HG02623 (cell line): ENCODE measurements around the gene FAM180B.
"Not testable (repeated sequence)": the region's sequence is repeated elsewhere in the genome, so short reads cannot be mapped to it uniquely, and the experiment has no call there.

Experiments used
- ATAC-seq: cut with Tn5 transposase; IDR thresholded peaks from one replicate; pipeline ENCODE4 v1.9.1; 2021; ENCODE audit warnings: moderate library complexity; ENCODE audit not compliant: unreplicated experiment

The FAM180B gene, protein sequence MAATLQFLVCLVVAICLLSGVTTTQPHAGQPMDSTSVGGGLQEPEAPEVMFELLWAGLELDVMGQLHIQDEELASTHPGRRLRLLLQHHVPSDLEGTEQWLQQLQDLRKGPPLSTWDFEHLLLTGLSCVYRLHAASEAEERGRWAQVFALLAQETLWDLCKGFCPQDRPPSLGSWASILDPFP

DNA sequence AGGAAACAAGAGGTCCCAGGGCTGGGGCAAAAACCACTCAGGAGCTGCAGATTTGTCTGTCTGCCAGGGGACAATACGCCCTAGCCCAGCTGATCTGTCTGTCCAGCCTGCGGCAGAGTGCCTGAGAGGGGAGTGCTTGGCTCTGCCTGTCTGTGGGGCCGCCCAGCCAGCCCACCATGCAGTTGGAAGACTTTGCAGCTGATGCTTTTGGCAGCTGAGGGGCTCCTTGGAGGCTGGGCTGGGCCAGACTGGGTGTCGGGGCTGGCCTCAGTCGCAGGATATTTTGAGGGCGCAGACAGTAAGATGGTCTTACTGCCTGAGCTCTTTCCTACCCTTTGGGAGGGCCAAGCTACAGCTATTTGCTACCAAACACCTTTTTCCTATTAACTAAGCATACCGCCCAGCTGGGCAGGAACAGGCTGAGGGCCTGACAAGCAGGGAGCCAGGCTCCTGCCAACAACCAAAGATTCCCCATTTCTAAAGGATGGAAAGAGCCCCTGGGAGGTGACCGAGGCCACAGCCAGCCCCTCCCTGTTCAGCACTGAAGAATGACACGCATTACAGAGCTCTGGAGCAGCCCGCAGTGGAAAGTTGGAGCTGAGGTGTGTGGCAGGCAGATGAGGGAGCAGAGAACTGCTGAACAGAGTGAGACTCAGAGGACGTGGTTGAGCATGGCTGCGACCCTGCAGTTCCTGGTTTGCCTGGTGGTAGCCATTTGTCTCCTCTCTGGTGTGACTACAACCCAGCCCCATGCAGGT lies at the start of gene FAM180B:
TSS of gene FAM180B (plus strand) at position 581 of the 758 bp plus-strand sequence. CDS start at position 672, 91 bp downstream.
- ATAC-seq: no peak

DNA sequence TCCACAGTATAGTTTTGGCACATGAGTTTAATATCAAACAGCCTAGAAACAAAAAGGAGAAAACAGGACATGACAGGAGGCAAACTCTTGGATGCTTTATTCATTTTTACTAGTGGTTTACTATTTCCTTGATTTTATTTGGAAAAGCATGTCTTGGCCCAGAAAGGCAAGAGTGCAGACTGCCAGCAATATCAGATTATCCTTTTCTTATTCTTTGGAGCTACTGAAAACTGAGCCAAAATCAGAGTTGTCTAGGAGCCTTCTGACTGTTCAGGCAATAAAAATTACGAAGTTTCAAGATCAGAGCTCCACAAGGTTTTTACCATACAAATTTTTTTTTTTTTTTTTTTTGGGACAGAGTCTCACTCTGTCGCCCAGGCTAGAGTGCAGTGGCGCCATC lies 49.6 kb upstream of the FAM180B start:
- ATAC-seq: no peak

DNA sequence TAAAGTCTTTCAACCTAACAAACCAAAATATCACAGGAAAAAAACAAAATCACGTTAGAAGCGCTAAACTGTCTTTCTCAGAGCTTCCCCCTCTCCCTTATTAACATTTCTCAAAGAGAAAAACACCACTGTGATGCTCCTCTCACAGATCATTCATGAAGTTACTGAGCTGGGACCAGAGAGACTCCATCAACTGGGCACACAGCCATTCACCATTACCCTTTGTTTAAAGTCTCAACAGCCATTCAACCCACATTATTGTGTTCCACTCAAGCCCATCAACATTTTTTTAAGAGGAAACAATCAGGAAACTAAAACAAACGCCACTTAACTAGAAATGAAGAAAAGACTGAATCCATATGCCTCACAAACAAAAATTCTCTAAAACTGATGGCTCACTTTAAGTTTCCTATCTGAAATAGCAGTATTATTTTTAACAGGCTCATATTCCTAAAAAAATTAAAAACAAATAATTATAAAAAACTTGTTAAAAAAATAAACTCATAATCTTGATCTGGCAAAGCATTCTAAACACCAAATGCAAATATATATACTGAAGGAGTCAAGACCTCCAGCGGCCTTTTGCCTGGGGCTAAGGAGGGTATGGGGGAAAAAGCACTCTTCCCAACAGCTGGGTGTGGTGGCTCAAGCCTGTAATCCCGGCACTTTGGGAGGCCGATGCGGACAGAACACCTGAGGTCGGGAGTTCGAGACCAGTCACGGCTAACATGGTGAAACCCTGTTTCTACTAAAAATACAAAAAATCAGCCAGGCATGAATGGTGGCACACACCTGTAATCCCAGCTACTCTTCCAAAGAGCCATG lies 47.5 kb upstream of the FAM180B start:
- no peak for ATAC-seq

DNA sequence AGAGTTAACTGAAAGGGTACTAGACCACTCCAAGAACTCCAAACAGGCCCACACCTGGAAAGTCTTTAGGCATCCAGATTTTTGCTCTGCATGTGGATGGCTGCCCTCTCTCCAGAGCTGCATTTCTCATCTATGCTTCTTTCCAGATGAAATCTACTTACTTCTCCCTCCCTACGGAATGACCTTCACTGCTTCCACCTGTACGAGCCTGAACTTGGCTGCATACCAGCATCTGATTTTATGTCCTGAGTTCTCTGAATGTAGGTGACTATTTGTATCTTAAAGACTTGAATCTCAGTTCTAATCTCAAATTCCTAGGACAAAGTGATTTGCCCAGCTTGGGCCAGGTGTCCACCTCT lies 46.8 kb upstream of the FAM180B start:
- ATAC-seq: no peak

DNA sequence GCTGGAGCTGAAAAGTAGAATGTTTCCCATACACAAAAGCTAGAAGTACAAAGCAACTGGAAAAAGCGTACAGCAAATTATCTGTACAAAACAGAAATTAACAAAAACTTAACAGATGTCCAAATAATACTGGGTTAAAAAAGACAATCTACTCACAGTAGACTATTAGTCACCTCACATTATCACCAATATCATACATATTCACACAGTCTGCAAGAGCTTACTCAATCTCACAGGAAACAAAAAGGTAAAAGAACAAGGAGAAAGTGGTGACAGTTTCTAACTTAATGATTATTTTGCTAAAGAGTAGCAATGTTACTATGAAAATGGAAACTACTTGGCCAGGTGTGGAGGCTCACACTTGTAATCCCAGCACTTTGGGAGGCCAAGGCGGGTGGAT lies 45.4 kb upstream of the FAM180B start:
- no peak for ATAC-seq

DNA sequence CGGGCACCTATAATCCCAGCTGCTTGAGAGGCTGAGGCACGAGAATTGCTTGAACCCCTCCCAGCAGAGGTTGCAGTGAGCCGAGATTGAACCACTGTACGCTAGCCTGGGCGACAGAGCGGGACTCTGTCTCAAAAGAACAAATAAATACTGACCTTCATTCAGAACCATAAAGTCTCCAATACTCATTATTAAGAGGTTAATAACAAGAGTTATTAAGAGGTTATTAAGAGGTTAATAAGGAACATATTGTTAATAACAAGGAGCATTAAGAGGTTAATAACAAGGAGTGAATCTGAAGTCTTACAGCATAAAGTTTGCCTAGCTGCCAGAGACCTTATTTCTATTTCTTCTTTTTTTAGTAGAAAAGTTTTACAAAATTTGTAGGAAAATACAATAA lies 41.2 kb upstream of the FAM180B start:
- ATAC-seq: no peak

DNA sequence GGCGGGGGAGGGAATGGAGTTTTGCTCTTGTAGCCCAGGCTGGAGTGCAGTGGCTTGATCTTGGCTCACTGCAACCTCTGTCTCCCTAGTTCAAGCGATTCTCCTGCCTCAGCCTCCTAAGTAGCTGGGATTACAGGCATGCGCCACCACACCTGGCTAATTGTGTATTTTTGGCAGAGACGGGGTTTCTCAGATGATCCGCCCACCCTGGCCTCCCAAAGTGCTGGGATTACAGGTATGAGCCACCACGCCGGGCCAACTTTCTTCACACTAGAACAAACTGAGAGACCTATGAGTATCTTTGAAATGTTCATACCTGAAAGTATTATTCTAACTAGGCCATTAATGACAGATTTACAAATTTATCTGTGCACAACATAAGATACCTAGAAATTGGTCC lies 40.2 kb upstream of the FAM180B start:
- not testable (repeated sequence) for ATAC-seq

DNA sequence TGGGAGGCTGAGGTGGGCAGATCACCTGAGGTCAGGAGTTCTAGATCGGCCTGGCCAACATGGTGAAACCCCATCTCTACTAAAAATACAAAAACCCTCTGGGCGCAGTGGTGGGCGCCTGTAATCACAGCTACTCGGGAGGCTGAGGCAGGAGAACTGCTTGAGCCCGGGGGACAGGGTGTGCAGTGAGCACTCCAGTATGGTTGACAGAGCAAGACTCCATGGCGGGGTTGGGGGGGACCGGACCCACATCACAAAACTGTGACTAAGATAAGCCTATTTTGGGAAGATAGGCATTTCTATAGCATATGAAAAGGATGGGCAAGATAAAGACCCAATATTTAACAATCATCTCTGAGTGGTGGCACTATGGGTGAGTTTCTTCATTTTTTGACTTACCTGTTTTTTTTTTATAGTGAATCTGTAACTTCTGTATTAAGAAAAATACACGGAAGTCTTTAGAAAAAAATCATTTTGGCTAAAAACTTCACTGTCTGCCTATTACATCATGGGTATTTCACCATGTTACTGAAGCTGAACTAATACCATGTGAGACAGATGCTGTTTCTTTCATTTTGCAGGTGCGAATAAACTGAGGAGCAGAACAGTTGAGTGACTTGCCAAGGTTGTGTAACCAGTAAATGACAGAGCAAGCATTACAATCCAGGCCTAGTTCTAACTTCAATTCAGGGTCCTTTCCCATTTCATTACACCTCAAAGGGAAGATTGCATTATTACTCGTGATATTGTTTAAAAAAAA lies 36.0 kb upstream of the FAM180B start:
- no peak for ATAC-seq

DNA sequence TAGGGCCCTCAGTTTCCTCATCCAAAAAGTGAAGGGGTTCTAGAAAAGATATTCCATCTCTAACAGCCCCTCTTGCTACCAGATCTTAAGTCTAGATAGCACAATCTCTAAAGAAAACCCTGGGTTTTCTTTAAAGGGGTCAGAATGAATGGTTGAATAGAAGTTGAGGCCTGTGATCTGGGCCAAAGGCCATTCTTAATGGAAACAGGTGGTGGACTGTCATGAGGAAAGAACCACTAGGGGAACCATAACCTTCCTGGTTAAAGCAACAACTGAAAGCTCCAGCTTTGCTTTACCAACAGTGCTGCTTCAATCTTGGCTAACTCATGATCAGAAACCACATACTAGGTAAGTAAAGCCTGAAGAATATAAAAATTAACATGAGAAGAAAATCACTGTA lies 35.4 kb upstream of the FAM180B start:
- ATAC-seq: no peak

DNA sequence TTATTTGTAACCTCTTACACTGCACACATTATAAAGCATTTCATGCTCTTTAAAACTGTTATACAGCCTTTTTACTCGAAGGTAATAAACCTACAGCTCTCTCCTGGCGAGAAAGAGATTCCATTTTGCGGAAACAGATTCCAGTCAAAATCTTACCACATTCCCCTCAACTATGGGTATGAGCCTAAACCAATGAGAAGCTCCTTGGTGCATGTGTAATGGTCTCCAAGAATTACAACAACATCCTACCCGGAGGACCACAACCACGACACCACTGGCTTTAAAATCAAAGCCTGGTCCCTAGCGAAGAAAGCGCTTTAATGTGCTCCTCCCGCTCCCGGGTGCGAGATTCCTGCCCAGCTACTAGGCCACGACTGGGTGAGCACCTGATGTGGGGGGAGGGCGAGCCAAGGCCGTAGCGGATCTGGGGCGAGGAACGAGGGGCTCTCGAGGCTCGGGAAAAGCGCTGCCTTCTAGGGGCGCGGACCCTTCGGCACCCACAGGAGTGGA lies 34.4 kb upstream of the FAM180B start:
- peak; percentile 4 for ATAC-seq

DNA sequence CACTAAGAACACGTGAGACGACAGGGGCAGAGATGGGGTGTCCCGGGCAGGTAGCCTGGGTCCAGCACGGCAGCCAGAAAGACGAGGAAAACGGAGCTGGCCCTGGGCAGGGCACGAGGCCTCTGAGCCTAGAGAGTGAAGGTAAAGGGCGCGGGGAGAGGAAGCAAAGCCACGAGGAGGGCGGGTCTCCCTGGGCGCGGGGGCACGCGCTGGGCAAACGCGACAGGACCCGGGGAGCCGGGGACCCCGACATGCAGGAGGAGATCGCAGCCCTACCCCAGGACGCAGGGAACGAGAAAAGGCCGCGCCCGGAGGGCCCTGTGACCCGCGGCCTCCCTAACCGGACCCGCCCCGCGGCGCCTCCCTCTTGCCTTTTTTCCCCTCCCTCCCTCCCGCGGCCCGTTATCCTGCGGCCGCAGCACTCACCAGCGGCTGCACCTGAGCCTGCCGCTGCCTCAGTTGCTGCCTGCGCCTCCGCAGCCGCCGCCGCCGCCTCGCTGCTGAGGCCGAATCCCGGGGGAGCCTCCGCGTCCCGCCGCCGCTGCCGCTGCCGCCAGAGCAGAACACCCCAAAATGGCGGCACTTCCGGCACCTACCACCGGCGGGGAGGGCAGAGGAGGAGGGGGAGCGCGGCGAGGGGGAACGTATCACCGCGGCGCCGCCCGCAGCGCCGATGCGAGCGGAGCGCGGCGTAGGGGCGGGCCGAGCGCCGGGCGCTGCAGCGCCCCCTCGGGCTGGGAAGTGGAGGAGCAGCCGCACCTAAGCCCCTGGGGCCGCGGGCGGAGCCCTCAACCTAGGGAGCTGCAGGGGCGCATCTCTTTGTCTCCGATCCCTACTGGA lies 33.7 kb upstream of the FAM180B start, which contains the start of gene CELF1:
TSS of gene CELF1 (minus strand) at position 567 of the 840 bp plus-strand sequence. CDS start 53,609 bp downstream, outside the sequence.
- peak; percentile 95 for ATAC-seq

DNA sequence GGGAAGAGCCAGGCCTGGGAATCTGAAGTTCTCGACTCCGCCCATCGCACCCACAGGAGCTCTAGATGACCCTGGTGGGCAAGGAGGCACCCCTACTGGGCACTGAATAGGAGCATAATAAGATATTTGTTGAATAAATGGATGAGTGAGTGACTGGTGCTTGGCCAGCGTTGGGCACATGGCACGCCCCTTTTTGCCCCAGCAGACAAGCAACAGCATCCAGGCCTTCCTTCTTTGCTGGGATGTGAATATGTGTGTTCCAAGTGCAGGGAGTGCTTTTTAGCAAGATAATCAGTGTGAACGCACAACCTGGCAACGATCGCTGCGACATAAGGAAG lies 33.1 kb upstream of the FAM180B start:
- peak; percentile 20 for ATAC-seq

DNA sequence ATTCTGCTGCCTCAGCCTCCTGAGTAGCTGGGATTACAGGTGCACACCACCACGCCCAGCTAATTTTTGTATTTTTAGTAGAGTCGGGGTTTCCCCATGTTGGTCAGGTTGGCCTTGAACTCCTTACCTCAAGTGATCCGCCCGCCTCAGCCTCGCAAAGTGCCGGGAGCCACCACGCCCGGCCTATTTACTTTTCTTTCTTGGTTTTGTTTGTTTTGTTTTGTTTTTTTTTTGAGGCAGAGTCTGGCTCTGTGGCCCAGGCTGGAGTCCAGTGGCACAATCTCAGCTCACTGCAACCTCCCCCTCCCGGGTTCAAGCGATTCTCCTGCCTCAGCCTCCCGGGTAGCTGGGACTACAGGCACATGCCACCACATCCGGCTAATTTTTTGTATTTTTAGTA lies 29.5 kb upstream of the FAM180B start:
- not testable (repeated sequence) for ATAC-seq

DNA sequence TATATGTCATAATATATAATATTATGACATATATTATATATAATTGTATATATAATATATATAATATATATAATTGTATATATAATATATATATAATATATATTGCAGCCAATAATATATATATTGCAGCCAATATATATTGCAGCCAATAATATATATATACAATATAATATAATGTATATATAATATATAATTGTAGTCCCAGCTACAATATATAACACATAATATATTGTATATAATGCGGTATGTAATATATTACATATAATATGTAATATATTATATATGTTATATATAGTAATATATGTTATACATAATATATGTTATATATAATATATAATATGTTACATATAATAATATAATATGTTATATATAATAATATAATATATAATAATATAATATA lies 27.8 kb upstream of the FAM180B start:
- no peak for ATAC-seq

DNA sequence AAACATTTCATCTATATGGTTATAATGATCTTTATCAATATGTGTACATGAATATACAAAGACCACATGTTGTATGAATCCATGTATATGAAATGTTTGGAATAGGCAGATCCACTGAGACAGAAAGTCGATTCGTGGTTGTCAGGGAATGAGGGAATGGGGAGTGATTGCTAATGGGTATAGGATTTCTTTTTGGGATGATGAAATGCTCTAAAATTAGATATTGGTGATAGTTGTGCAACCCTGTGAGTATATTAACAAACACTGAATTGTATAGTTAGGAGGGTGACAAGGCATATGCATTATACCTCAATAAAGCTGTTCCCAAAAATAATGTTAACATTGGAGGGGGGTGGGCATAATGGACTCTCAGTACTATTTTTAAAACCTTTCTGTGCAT lies 26.1 kb upstream of the FAM180B start:
- ATAC-seq: no peak

DNA sequence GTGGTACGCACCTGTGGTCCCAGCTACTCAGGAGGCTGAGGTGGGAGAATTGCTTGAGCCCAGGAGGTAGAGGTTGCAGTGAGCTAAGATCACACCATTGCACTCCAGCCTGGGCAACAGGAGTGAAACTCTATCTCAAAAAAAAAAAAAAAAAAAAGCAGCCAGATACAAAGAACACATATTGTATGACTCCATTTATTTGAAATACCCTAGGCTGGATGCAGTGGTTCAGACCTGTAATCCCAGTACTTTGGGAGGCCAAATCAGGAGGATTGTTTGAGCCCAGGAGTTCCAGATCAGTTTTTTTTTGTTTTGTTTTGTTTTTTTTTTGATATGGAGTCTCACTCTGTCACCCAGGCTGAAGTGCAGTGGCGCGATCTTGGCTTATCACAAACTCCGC lies 24.1 kb upstream of the FAM180B start:
- not testable (repeated sequence) for ATAC-seq

DNA sequence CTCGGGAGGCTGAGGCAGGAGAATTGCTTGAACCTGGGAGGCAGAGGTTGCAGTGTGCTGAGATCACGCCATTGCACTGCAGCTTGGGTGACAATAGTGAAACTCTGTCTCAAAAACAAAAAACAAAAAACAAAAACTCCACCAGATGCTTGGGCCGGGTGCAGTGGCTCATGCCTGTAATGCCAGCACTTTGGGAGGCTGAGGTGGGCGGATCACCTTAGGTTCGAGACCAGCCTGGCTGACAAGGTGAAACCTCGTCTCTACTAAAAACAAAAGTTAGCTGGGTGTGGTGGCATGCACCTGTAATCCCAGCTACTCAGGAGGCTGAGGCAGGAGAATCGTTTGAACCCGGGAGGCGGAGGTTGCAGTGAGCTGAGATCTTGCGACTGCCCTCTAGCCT lies 22.1 kb upstream of the FAM180B start:
- not testable (repeated sequence) for ATAC-seq

DNA sequence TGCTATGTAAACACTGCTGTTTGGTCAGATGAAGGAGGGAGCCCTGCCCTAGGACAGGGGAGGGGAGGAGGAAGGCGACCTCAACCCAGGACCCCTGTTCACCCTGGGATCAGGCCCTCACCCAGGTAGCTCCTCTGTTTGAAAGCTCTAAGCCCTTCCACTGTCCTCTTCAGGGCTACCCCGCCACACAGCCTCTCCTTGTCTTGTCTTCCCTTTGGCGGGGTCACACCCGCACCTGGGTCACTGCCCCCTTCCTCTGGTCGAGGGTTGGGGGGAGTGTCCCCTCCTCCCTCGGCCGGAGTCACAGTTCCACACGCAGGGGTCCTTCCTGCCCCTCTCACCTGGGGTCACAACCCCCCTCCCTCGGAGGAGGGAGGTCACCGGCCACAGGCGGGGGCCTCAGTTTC lies 21.5 kb upstream of the FAM180B start:
- ATAC-seq: no peak

DNA sequence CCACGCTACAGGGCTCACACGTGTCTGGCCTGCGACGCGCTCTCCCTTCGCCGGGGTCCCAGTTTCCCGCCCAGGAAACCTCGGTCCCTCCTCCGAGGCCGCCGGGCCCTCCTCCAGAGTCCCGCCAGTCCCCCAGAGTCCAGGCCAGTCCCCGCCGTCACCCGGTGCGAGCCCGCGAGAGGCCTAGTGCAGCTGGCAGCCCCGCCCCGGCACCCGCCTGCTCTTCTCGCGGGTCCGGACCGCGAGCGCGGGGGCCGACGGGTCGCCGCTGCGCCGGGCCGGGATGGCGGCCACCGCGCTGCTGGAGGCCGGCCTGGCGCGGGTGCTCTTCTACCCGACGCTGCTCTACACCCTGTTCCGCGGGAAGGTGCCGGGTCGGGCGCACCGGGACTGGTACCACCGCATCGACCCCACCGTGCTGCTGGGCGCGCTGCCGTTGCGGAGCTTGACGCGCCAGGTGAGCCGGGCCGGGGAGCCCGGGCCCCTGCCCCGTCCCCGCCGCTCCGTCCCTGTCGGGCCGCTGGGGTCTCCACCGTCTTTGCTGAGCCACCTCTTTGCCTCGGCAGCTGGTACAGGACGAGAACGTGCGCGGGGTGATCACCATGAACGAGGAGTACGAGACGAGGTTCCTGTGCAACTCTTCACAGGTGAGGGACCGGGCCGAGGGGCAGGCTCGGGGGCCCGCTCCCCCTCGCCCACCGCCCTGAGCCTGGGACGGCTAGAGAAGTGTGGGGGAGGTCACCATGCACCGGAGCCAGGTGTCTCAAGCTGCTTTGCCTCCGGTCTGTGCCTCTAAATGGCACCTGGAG lies 20.9 kb upstream of the FAM180B start, which contains the start of gene PTPMT1:
TSS of gene PTPMT1 (plus strand) at position 260 of the 809 bp plus-strand sequence. CDS start at position 284, 24 bp downstream.
- ATAC-seq: peak; percentile 83
